ENCODE data around the gene PDE3B. TPM values are rescaled to one million over a fixed set of nuclear protein-coding genes. Genes with fewer than 3 reads are reported as not detected.

The PDE3B gene
- polyA plus RNA-seq, 1 experiment, result 0.10 TPM

DNA sequence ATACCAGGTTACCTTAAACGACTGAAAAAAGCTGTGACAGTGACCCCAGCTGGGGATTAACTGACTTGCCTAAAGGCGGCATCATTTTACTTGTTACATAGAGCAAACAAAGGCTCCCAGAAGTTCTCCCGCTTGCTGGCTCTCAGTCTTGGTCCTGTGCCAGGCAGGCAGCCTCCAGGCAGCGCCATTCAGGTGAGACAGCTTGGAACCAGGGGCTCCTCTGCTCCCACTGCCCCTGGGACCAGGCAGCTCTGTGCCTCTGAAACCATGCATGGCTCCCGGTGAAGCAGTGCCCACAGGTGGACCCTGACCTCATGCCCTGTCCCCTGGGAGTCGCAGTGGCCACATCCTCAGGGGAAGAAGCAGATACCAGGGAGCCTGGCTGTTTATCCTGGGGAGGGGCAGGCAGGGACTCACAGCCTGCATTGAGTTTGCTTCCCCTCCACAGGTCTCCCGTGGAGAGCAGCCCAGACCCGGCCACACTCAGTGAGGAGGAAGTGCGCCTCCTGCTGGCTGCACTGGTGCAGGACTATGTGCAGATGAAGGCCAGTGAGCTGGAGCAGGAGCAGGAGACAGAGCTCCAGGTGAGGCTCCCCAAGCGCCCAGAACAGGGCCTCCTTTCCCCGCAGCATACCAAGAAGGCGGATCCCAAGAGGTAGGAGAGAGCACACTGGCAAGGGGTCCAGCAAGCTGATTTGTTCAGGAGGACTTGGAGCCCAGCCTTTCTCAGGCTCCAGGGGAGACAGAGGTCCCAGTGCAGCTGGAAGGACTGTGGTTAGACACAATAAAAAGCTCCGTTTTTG is 264.0 kb downstream of the PDE3B start:
- Histone ChIP-seq H3K27me3 (ENCODE audit: control insufficient read depth, insufficient read depth, low read length) (no peaks in the 10 kb centered on the region), H3K27ac (ENCODE audit: low read depth, low read length) (no peak overlapping the region), H3K4me3 (ENCODE audit: low read depth, low read length) (no peak overlapping the region), H3K9me3 (ENCODE audit: control insufficient read depth, insufficient read depth, low read length) (peaks cover 2% of the 10 kb centered on the region; the same call in 1 of the 2 replicates)
- no peak for DNase-seq (ENCODE audit: low read depth, low spot score)
- ChIA-PET POLR2A (interaction anchor here (1.2 kb wide), 1 partner anchor 16 kb away, joined by 4 read pairs; the partner anchor contains the start of gene CYP2R1), CTCF (interaction anchor here (0.6 to 5.2 kb wide), 56 partner anchors 7 to 880 kb away, joined by 3 to 99 read pairs (median 4); partner anchors contain the start of genes CALCB, CYP2R1 and PSMA1)
- peak; percentile 66 for TF ChIP-seq CTCF (IDR thresholded peaks at IDR 0.05; ENCODE audit: low read depth, low read length)

DNA sequence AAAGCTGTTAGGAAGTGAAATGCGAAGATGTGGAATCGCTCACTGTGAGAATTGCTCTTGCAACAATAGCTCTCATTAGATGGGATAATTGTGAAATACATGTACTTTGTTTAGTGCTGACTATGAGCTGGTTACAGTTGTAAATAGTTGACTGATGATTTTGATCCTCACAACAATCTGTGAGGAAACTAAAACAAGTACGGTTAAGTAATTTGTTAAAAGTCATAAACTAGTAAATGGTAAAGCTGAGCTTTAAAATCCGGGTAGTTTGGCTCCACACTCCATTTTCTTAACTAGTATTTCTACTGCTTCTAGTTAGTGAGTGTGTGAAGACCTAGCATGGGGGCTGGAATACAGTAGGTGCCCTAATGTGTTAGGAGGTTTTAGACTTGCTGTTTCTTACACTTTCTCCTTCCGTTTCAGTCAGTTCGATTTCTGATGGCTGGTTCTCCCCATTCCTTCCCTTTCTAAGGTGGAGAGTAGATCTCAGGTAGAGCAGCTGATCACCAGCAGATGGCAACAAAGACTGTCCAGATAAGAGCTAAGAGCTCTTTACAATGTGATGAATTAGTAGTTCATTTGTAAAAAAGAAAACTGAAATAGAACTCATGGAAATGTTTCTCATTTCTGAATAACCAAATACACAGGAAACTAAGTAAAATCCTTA is 264.7 kb downstream of the PDE3B start:
- CTCF ChIA-PET, result interaction anchor here (0.6 to 5.2 kb wide), 52 partner anchors 8 to 1928 kb away, joined by 3 to 99 read pairs (median 4); partner anchors contain the start of genes CALCB, CYP2R1 and PSMA1
- no peak for DNase-seq (ENCODE audit: low read depth, low spot score)
- POLR2A ChIA-PET, result interaction anchor here (1.2 kb wide), 1 partner anchor 17 kb away, joined by 4 read pairs; the partner anchor contains the start of gene CYP2R1

DNA sequence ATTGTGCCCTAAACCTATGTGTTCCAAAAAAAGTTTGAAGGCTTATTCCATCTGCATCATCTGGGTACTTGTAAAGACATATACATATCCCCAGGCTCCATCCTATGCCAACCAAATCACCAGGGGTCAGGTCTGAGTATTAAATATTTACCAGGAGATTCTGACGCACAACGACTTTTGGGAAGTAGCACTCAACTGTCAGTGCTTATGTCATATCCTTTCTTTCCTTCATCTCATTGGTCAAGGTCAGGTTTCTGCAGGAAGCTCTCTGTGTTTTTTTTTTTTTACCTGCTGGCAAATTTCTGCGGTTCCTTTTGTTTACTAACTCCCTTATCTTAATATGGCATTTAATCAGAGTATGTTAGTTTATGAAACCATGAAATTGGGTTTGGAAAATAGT is 270.9 kb downstream of the PDE3B start:
- DNase-seq (ENCODE audit: low read depth, low spot score), result no peak
- ChIA-PET POLR2A (no interaction called here), CTCF (interaction anchor here (1.0 to 1.1 kb wide), 2 partner anchors 7 to 161 kb away, joined by 3 read pairs; no protein-coding TSS in a partner anchor)
- Histone ChIP-seq H3K4me3 (ENCODE audit: low read depth, low read length) (no peak overlapping the region), H3K9me3 (ENCODE audit: control insufficient read depth, insufficient read depth, low read length) (no peaks in the 10 kb centered on the region), H3K27me3 (ENCODE audit: control insufficient read depth, insufficient read depth, low read length) (no peaks in the 10 kb centered on the region), H3K27ac (ENCODE audit: low read depth, low read length) (no peak overlapping the region)
- TF ChIP-seq CTCF (IDR thresholded peaks at IDR 0.05; ENCODE audit: low read depth, low read length), result no peak

More for the DNA sequence above, 264.7 kb downstream of the PDE3B start:
- H3K27ac ChIP-seq (ENCODE audit: low read depth, low read length), result no peak overlapping the region
- H3K9me3 ChIP-seq (ENCODE audit: control insufficient read depth, insufficient read depth, low read length), result peaks cover 2% of the 10 kb centered on the region; the same call in 1 of the 2 replicates
- no peak overlapping the region for H3K4me3 ChIP-seq (ENCODE audit: low read depth, low read length)
- peak; percentile 60 for TF ChIP-seq CTCF (IDR thresholded peaks at IDR 0.05; ENCODE audit: low read depth, low read length)
- H3K27me3 ChIP-seq (ENCODE audit: control insufficient read depth, insufficient read depth, low read length), result no peaks in the 10 kb centered on the region

GRCh38 chr11:14916403-14916802 is 272.8 kb downstream of the PDE3B start:
- ChIA-PET CTCF (interaction anchor here (1.2 kb wide), 1 partner anchor 9 kb away, joined by 8 read pairs; no protein-coding TSS in a partner anchor), POLR2A (no interaction called here)
- TF ChIP-seq CTCF (IDR thresholded peaks at IDR 0.05; ENCODE audit: low read depth, low read length), result no peak
- no peak overlapping the region for H3K4me3 ChIP-seq (ENCODE audit: low read depth, low read length)
- no peaks in the 10 kb centered on the region for H3K9me3 ChIP-seq (ENCODE audit: control insufficient read depth, insufficient read depth, low read length)
- no peak for DNase-seq (ENCODE audit: low read depth, low spot score)
- H3K27ac ChIP-seq (ENCODE audit: low read depth, low read length), result no peak overlapping the region
- no peaks in the 10 kb centered on the region for H3K27me3 ChIP-seq (ENCODE audit: control insufficient read depth, insufficient read depth, low read length)

Small RNA genes within 50 kb of the gene (small RNA-seq; reads per million reads assigned to genes)
- not detected for gene CALCP (ENCODE audit: insufficient read length, low read depth)

Other genes starting within 250 kb of the PDE3B start
- gene COPB1, start 144.0 kb upstream of the PDE3B start, polyA plus RNA-seq (2011; rRNA removed), result 212 and 285 TPM in 2 replicates
- 222 and 285 TPM in 2 replicates for gene PSMA1, start 123.4 kb upstream of the PDE3B start, polyA plus RNA-seq (2011; rRNA removed)
- 6.5 and 9.0 TPM in 2 replicates for gene CYP2R1, start 248.4 kb downstream of the PDE3B start, polyA plus RNA-seq (2011; rRNA removed)